H1 (cell line): Measurements from ENCODE around the gene AMPD3. TPM values are rescaled to one million over a fixed set of nuclear protein-coding genes. Genes with fewer than 3 reads are reported as not detected.

Source experiments
- CTCF ChIA-PET: fragments of 300-600 bp; sonication (Branson Sonifier 250); formaldehyde crosslinking; loops from one replicate; lab custom pipeline; 2021; ENCODE audit not compliant: partially characterized antibody; lab: Charles Lee
- POLR2A ChIA-PET: fragments of 300-600 bp; sonication (Branson Sonifier 250); formaldehyde crosslinking; loops from one replicate; lab custom pipeline; 2021; ENCODE audit warnings: inconsistent platforms; ENCODE audit not compliant: partially characterized antibody; lab: Charles Lee
- DNase-seq, 2 experiments: peaks; one replicate each; pipeline versions ENCODE4 v3.0.0 to v3.0.0-alpha.2; 2010 to 2022; ENCODE audit warnings: low spot score in 2 of 2, low read depth in 1 of 2, mixed read lengths in 1 of 2
- FAIRE-seq: peaks from 2 replicates; lab custom pipeline; 2011; peaks lifted over from hg19 to GRCh38; lab: Jason Lieb, UNC
- H2AFZ ChIP-seq: 2 replicates; pipeline ENCODE4 v1.8.1; 2012; ENCODE audit warnings: low read length, inconsistent platforms
- H2AK5ac ChIP-seq: 2 replicates; pipeline ENCODE4 v1.6.1; 2013; ENCODE audit warnings: low read depth, low read length
- H2BK120ac ChIP-seq: replicated peaks from 2 replicates; pipeline ENCODE3; 2013; ENCODE audit warnings: low read depth, low read length, inconsistent platforms
- H2BK12ac ChIP-seq: 2 replicates; pipeline ENCODE4 v1.6.1; 2013; ENCODE audit warnings: low read depth, low read length
- H2BK15ac ChIP-seq: 2 replicates; pipeline ENCODE4 v1.6.1; 2013; ENCODE audit warnings: low read length
- H2BK20ac ChIP-seq: 2 replicates; pipeline ENCODE4 v1.6.1; 2013; ENCODE audit warnings: low read length
- H2BK5ac ChIP-seq: 2 replicates; pipeline ENCODE4 v1.6.1; 2013; ENCODE audit warnings: low read depth, low read length
- H3K14ac ChIP-seq: 2 replicates; pipeline ENCODE4 v1.6.1; 2013; ENCODE audit warnings: inconsistent platforms; ENCODE audit not compliant: insufficient read length
- H3K18ac ChIP-seq: 2 replicates; pipeline ENCODE4 v1.6.1; 2013; ENCODE audit warnings: low read length; ENCODE audit errors: extremely low read depth
- H3K23ac ChIP-seq: 2 replicates; pipeline ENCODE4 v1.6.1; 2013; ENCODE audit warnings: inconsistent platforms; ENCODE audit not compliant: insufficient read length
- H3K23me2 ChIP-seq: 2 replicates; pipeline ENCODE4 v1.6.1; 2013; ENCODE audit warnings: low read depth, low read length
- H3K27ac ChIP-seq: 2 replicates; pipeline ENCODE4 v1.6.1; 2011; ENCODE audit warnings: low read depth, low read length, inconsistent platforms
- H3K27me3 ChIP-seq, 4 experiments: replicated peaks in 1 of 4; 1 replicate in 1 of 4; 2 replicates in 3 of 4; pipeline versions ENCODE4 v1.6.1 to v1.8.1; 2011 to 2013; ENCODE audit warnings: low read length in 3 of 4, mild to moderate bottlenecking in 3 of 4, inconsistent platforms in 2 of 4, mixed read lengths in 2 of 4, moderate library complexity in 1 of 4; ENCODE audit not compliant: control insufficient read depth in 3 of 4, insufficient read depth in 3 of 4; ENCODE audit errors: extremely low read depth in 1 of 4
- H3K36me3 ChIP-seq, 4 experiments: 2 replicates each; pipeline versions ENCODE4 v1.6.1 to v1.8.1; 2011 to 2013; ENCODE audit warnings: mild to moderate bottlenecking in 4 of 4, low read length in 3 of 4, moderate library complexity in 2 of 4, control low read depth in 1 of 4, inconsistent platforms in 1 of 4; ENCODE audit not compliant: insufficient read depth in 4 of 4, control insufficient read depth in 2 of 4
- H3K4ac ChIP-seq: replicated peaks from 2 replicates; pipeline ENCODE3; 2013; ENCODE audit warnings: low read length, low read depth, mixed read lengths, inconsistent platforms; ENCODE audit not compliant: insufficient read length
- H3K4me1 ChIP-seq, 4 experiments: replicated peaks in 1 of 4; 1 replicate in 1 of 4; 2 replicates in 3 of 4; pipeline versions ENCODE4 v1.6.1 to v1.8.1; 2011 to 2013; ENCODE audit warnings: low read length in 3 of 4, inconsistent platforms in 2 of 4, mixed read lengths in 1 of 4; ENCODE audit not compliant: insufficient read depth in 4 of 4, control insufficient read depth in 3 of 4
- H3K4me2 ChIP-seq, 2 experiments: 2 replicates each; pipeline versions ENCODE4 v1.6.1 to v1.8.1; 2011 to 2013; ENCODE audit warnings: low read depth in 2 of 2, low read length in 2 of 2, control low read depth in 1 of 2, inconsistent platforms in 1 of 2, mild to moderate bottlenecking in 1 of 2; ENCODE audit not compliant: insufficient read depth in 1 of 2
- H3K4me3 ChIP-seq, 4 experiments: fragments of 200-600, 300-600 bp in 1 of 4; sonication (generic), shearing (Covaris generic), sonication (Bioruptor Twin) in 1 of 4; 2 replicates each; pipeline versions ENCODE4 v1.5.1 to v1.8.1; 2011 to 2016; ENCODE audit warnings: low read length in 4 of 4, low read depth in 3 of 4, control low read depth in 2 of 4, inconsistent platforms in 2 of 4, mild to moderate bottlenecking in 2 of 4, mixed read lengths in 1 of 4, moderate library complexity in 1 of 4; ENCODE audit not compliant: insufficient read depth in 2 of 4; ENCODE audit errors: extremely low read depth in 1 of 4
- H3K56ac ChIP-seq: replicated peaks from 2 replicates; pipeline ENCODE3; 2013; ENCODE audit warnings: low read depth, mild to moderate bottlenecking, mixed read lengths, low read length, inconsistent platforms; ENCODE audit not compliant: insufficient read length
- H3K79me1 ChIP-seq: 2 replicates; pipeline ENCODE4 v1.6.1; 2013; ENCODE audit warnings: low read depth, low read length, control low read depth
- H3K79me2 ChIP-seq, 2 experiments: 2 replicates each; pipeline versions ENCODE4 v1.6.1 to v1.8.1; 2012 to 2013; ENCODE audit warnings: low read length in 2 of 2, mild to moderate bottlenecking in 2 of 2, inconsistent platforms in 1 of 2; ENCODE audit not compliant: insufficient read depth in 2 of 2, control insufficient read depth in 1 of 2
- H3K9ac ChIP-seq, 4 experiments: replicated peaks in 1 of 4; 1 replicate in 1 of 4; 2 replicates in 3 of 4; pipeline versions ENCODE4 v1.6.1 to v1.8.1; 2011 to 2013; ENCODE audit warnings: low read depth in 3 of 4, low read length in 3 of 4, control low read depth in 2 of 4, mild to moderate bottlenecking in 2 of 4, moderate library complexity in 2 of 4, inconsistent platforms in 1 of 4; ENCODE audit errors: extremely low read depth in 1 of 4
- H3K9me3 ChIP-seq, 2 experiments: 2 replicates each; pipeline versions ENCODE4 v1.6.1 to v1.8.1; 2012 to 2013; ENCODE audit warnings: mild to moderate bottlenecking in 2 of 2, moderate library complexity in 2 of 2, control low read depth in 1 of 2, inconsistent platforms in 1 of 2, low read depth in 1 of 2, low read length in 1 of 2, mixed read lengths in 1 of 2; ENCODE audit not compliant: insufficient read depth in 2 of 2
- H4K20me1 ChIP-seq, 2 experiments: replicated peaks in 1 of 2; 2 replicates each; pipeline versions ENCODE3 to v1.8.1; 2011 to 2013; ENCODE audit warnings: inconsistent platforms in 2 of 2, low read length in 2 of 2, mild to moderate bottlenecking in 1 of 2; ENCODE audit not compliant: insufficient read depth in 2 of 2, control insufficient read depth in 1 of 2
- H4K5ac ChIP-seq: 2 replicates; pipeline ENCODE4 v1.6.1; 2013; ENCODE audit warnings: low read length, low read depth, mixed read lengths, inconsistent platforms; ENCODE audit not compliant: insufficient read length
- H4K8ac ChIP-seq: 2 replicates; pipeline ENCODE4 v1.8.0; 2013; ENCODE audit warnings: mild to moderate bottlenecking, moderate library complexity, low read length, inconsistent platforms; ENCODE audit not compliant: insufficient read depth; ENCODE audit errors: extremely low read depth
- H4K91ac ChIP-seq: replicated peaks from 2 replicates; pipeline ENCODE3; 2013; ENCODE audit warnings: low read length, mixed read lengths, inconsistent platforms; ENCODE audit not compliant: insufficient read length
- EP300 ChIP-seq, 2 experiments: IDR thresholded peaks; 1 replicate in 1 of 2; 2 replicates in 1 of 2; pipeline ENCODE4 v1.6.1; 2011 to 2012; ENCODE audit warnings: low read depth in 2 of 2, low read length in 2 of 2, mild to moderate bottlenecking in 2 of 2, borderline replicate concordance in 1 of 2, inconsistent platforms in 1 of 2, moderate library complexity in 1 of 2
- POLR2A ChIP-seq, 2 experiments: IDR thresholded peaks; 1 replicate in 1 of 2; 2 replicates in 1 of 2; pipeline ENCODE4 v1.6.1; 2011; ENCODE audit warnings: low read depth in 2 of 2, low read length in 2 of 2, mild to moderate bottlenecking in 2 of 2; ENCODE audit errors: control extremely low read depth in 1 of 2
- TAF1 ChIP-seq: IDR thresholded peaks from 2 replicates; pipeline ENCODE4 v1.6.1; 2011; ENCODE audit warnings: mild to moderate bottlenecking, low read depth, low read length
- YY1 ChIP-seq: IDR thresholded peaks from 2 replicates; pipeline ENCODE4 v1.6.1; 2011; ENCODE audit warnings: low read depth, mild to moderate bottlenecking, low read length
- WGBS, 2 experiments: shearing (Covaris generic) in 1 of 2; methylation state at CpG; one replicate each; pipeline versions ENCODE4 v1.1.6 to v1.1.7; 2013 to 2015; ENCODE audit warnings: low lambda C conversion rate in 2 of 2, mixed read lengths in 2 of 2, inconsistent platforms in 1 of 2, low coverage in 1 of 2, missing lambda C conversion rate in 1 of 2; ENCODE audit not compliant: insufficient replicate concordance in 2 of 2, insufficient coverage in 1 of 2, insufficient read length in 1 of 2; ENCODE audit errors: extremely low coverage in 1 of 2, missing lambda C conversion rate in 1 of 2; 5-methylcytosine and 5-hydroxymethylcytosine counted together
- polyA plus RNA-seq, 7 experiments: library from polyadenylated mRNA; depleted of rRNA in 3 of 7; stranded (reverse) in 5 of 7; unstranded in 2 of 7; fragments of >200 nt in 5 of 7; fragments of 200-250 nt in 2 of 7; gene quantifications; 1 replicate in 5 of 7; 2 replicates in 1 of 7; 4 replicates in 1 of 7; pipeline versions ENCODE4 v1.2.1 to v1.2.3, GENCODE V29; 2011 to 2013; ENCODE audit warnings: missing spikeins in 2 of 7, mixed read lengths in 2 of 7
- total RNA-seq: library from RNA; stranded (reverse); fragmentation: NEBNext Ultra II Directional; extraction: Animal tissue kit (Norgen Biotek cat#: 25700); gene quantifications from 2 replicates; pipeline ENCODE4 v1.2.1, GENCODE V29; 2021
- TF ChIP-seq, protein P1 (sequence below): IDR thresholded peaks from 2 replicates; pipeline ENCODE4 v1.6.1; 2012; ENCODE audit warnings: low read length, inconsistent platforms

AMPD3 gene
- total and polyA plus RNA-seq, 2 of the 8 experiments (the other 6 are each of a cell fraction or from before 2014, with no cell fraction given), result 4.0 to 6.3 TPM

GRCh38 chr11:10407749-10408685 is 47.0 kb upstream of the AMPD3 start:
- CTCF ChIA-PET, result interaction anchor here (0.5 to 1.3 kb wide), 8 partner anchors 18 to 271 kb away, joined by 3 to 4 read pairs (median 3); partner anchors contain the start of gene RNF141
- Histone ChIP-seq H3K14ac (no peak overlapping the region), H2BK120ac (no peak overlapping the region), H3K9me3 (no peaks in the 10 kb centered on the region), H4K20me1 (no peaks in the 10 kb centered on the region), H3K9ac (no peak overlapping the region), H3K4me3 (no peak overlapping the region), H3K79me1 (no peaks in the 10 kb centered on the region), H3K23ac (no peak overlapping the region), H3K27me3 (no peaks in the 10 kb centered on the region), H2BK12ac (no peak overlapping the region), H4K8ac (no peak overlapping the region), H3K27ac (no peak overlapping the region), H2BK20ac (no peak overlapping the region; the same call in 1 of the 2 replicates), H2BK5ac (0 out of 2 replicates have a peak overlapping the region, but pooled peaks have one; percentile 8), H3K36me3 (no peaks in the 10 kb centered on the region), H2AK5ac (no peak overlapping the region), H2AFZ (no peak overlapping the region), H3K23me2 (no peaks in the 10 kb centered on the region), H3K56ac (no peak overlapping the region), H3K79me2 (no peaks in the 10 kb centered on the region), H3K18ac (no peak overlapping the region), H3K4ac (no peak overlapping the region), H3K4me2 (no peak overlapping the region), H2BK15ac (0 out of 2 replicates have a peak overlapping the region, but pooled peaks have one; percentile 3), H4K91ac (no peak overlapping the region), H4K5ac (no peak overlapping the region), H3K4me1 (no peaks in the 10 kb centered on the region)
- no peak for FAIRE-seq
- POLR2A ChIA-PET, result no interaction called here
- DNase-seq, result no peak
- WGBS, 2 experiments, result 92% methylated on average over 13 of the region's 13 CpGs; no CpG with 5 or more reads in 1 of the 2 experiments
- TF ChIP-seq YY1 (no peak), EP300 (IDR thresholded peaks at IDR 0.05; ENCODE audit: borderline replicate concordance in 1 of 2, low read depth in 2 of 2, low read length in 2 of 2) (no peak), POLR2A (IDR thresholded peaks at IDR 0.05; ENCODE audit: control extremely low read depth in 1 of 2, low read depth in 2 of 2, low read length in 2 of 2) (no peak), TAF1 (no peak)
- TF ChIP-seq, protein P1, sequence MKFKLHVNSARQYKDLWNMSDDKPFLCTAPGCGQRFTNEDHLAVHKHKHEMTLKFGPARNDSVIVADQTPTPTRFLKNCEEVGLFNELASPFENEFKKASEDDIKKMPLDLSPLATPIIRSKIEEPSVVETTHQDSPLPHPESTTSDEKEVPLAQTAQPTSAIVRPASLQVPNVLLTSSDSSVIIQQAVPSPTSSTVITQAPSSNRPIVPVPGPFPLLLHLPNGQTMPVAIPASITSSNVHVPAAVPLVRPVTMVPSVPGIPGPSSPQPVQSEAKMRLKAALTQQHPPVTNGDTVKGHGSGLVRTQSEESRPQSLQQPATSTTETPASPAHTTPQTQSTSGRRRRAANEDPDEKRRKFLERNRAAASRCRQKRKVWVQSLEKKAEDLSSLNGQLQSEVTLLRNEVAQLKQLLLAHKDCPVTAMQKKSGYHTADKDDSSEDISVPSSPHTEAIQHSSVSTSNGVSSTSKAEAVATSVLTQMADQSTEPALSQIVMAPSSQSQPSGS, result no peak
